22Rv1 (cell line): ENCODE measurements around the gene PDE9A.
"Not testable (repeated sequence)": the region's sequence is repeated elsewhere in the genome, so short reads cannot be mapped to it uniquely, and the experiment has no call there.

Source experiments
- H3K27ac ChIP-seq: fragments of 450-650 bp; 2 replicates; pipeline ENCODE4 v1.5.1; 2017
- CTCF ChIP-seq: fragments of 450-650 bp; IDR thresholded peaks from 2 replicates; pipeline ENCODE4 v1.5.1; 2017; ENCODE audit warnings: mild to moderate bottlenecking
- ZFX ChIP-seq: fragments of 450-650 bp; IDR thresholded peaks from 2 replicates; pipeline ENCODE4 v1.6.1; 2017; ENCODE audit warnings: antibody characterized with exemption, borderline replicate concordance

PDE9A gene

GRCh38 chr21:42704861-42705260 lies 51.4 kb downstream of the PDE9A start:
- TF ChIP-seq CTCF: no peak
- no peak for TF ChIP-seq ZFX
- no peak overlapping the region for H3K27ac ChIP-seq

- H3K27ac ChIP-seq: no peak overlapping the region
- TF ChIP-seq ZFX (no peak), CTCF (no peak)
Observed at GRCh38 chr21:42705346-42705745, 51.9 kb downstream of the PDE9A start.

GRCh38 chr21:42705746-42706374 lies 52.4 kb downstream of the PDE9A start:
- H3K27ac ChIP-seq: no peak overlapping the region
- TF ChIP-seq CTCF (no peak), ZFX (no peak)

GRCh38 chr21:42706765-42707164 lies 53.3 kb downstream of the PDE9A start:
- TF ChIP-seq ZFX (no peak), CTCF (no peak)
- H3K27ac ChIP-seq: no peak overlapping the region

GRCh38 chr21:42707207-42707830 lies 53.9 kb downstream of the PDE9A start:
- no peak for TF ChIP-seq CTCF
- TF ChIP-seq ZFX: no peak
- no peak overlapping the region for H3K27ac ChIP-seq

- H3K27ac ChIP-seq: no peak overlapping the region
- TF ChIP-seq CTCF: no peak
- no peak for TF ChIP-seq ZFX
Observed at GRCh38 chr21:42708107-42708506, 54.7 kb downstream of the PDE9A start.

DNA sequence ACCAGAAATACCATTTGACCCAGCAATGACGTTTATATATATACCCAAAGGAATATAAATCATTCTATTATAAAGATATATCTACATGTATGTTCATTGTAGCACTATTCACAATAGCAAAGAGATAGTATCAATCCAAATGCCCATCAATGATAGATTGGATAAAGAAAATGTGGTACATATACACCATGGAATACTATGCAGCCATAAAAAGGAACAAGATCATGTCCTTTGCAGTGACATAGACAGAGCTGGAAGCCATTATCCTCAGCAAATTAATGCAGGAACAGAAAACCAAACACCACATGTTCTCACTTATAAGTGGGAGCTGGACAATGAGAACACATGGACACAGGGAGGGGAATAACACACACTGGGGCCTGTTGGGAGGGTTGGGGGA lies 55.5 kb downstream of the PDE9A start:
- not testable (repeated sequence) for H3K27ac ChIP-seq

GRCh38 chr21:42711667-42712066 lies 58.2 kb downstream of the PDE9A start:
- H3K27ac ChIP-seq: no peak overlapping the region
- TF ChIP-seq ZFX (no peak), CTCF (no peak)

DNA sequence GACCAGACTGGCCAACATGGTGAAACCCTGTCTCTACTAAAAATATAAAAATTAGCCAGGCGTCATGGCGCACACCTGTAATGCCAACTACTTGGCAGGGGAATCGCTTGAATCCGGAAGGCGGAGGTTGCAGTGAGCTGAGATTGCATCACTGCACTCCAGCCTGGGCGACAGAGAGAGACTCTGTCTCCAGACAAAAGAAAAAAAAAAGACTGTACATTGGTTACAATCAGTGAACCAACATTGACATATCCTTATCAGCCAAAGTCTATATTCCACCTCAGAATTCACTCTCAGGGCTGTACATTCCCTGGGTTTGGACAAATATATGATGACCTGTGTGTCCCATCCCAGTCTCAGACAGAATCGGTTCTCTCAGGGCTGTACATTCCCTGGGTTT lies 62.0 kb downstream of the PDE9A start:
- not testable (repeated sequence) for H3K27ac ChIP-seq
